Muscle of arm (tissue), 12 donors: Measurements from ENCODE around the gene SCAI. TPM values are rescaled to one million over a fixed set of nuclear protein-coding genes. Genes with fewer than 3 reads are reported as not detected.
"Not testable (repeated sequence)": the region's sequence is repeated elsewhere in the genome, so short reads cannot be mapped to it uniquely, and the experiment has no call there.

Experiments used
- DNase-seq: peaks from one replicate; pipeline ENCODE4 v3.0.0-alpha.2; 2013
- polyA plus RNA-seq, 12 donors: library from polyadenylated mRNA; unstranded; fragments of 120-200 nt; gene quantifications; one replicate each; pipeline ENCODE4 v1.2.1, GENCODE V29; 2013; ENCODE audit not compliant: insufficient read length in 12 of 12

The SCAI gene
- polyA plus RNA-seq, 12 donors: 6.8 to 14.1 (median 10.4) TPM; not detected in 1

GRCh38 chr9:125106285-125106893 lies 36.9 kb downstream of the SCAI start:
- no peak for DNase-seq

- DNase-seq: no peak
Measured at GRCh38 chr9:125103770-125104460, 39.4 kb downstream of the SCAI start.

- no peak for DNase-seq
Measured at GRCh38 chr9:125103021-125103420, 40.3 kb downstream of the SCAI start.

- no peak for DNase-seq
Measured at GRCh38 chr9:125100822-125101221, 42.5 kb downstream of the SCAI start.

GRCh38 chr9:125099816-125100215 lies 43.5 kb downstream of the SCAI start:
- DNase-seq: no peak

GRCh38 chr9:125095821-125096443 lies 47.4 kb downstream of the SCAI start:
- DNase-seq: no peak

- no peak for DNase-seq
Measured at GRCh38 chr9:125091121-125091520, 52.2 kb downstream of the SCAI start.

GRCh38 chr9:125089331-125089730 lies 54.0 kb downstream of the SCAI start:
- DNase-seq: no peak

GRCh38 chr9:125088752-125089151 lies 54.6 kb downstream of the SCAI start:
- DNase-seq: no peak

GRCh38 chr9:125085703-125086477 lies 57.4 kb downstream of the SCAI start:
- no peak for DNase-seq

- not testable (repeated sequence) for DNase-seq
Measured at GRCh38 chr9:125082197-125082596, 61.1 kb downstream of the SCAI start.

- not testable (repeated sequence) for DNase-seq
Measured at GRCh38 chr9:125080797-125081196, 62.5 kb downstream of the SCAI start.

- no peak for DNase-seq
Measured at GRCh38 chr9:125079931-125080330, 63.4 kb downstream of the SCAI start.

GRCh38 chr9:125075997-125076396 lies 67.3 kb downstream of the SCAI start:
- no peak for DNase-seq

GRCh38 chr9:125074976-125075375 lies 68.4 kb downstream of the SCAI start:
- no peak for DNase-seq

- peak; percentile 25 for DNase-seq
Measured at GRCh38 chr9:125066839-125067619, 76.3 kb downstream of the SCAI start.

- DNase-seq: no peak
Measured at GRCh38 chr9:125061391-125061790, 81.9 kb downstream of the SCAI start.

- DNase-seq: no peak
Measured at GRCh38 chr9:125049212-125050049, 93.9 kb downstream of the SCAI start.

GRCh38 chr9:125043631-125044030 lies 99.7 kb downstream of the SCAI start:
- DNase-seq: no peak

GRCh38 chr9:125043148-125043547 lies 100.2 kb downstream of the SCAI start:
- no peak for DNase-seq

GRCh38 chr9:125038166-125038565 lies 105.2 kb downstream of the SCAI start:
- no peak for DNase-seq
